Breast epithelium (tissue), 3 donors: ENCODE data around the gene NINJ2.

ENCODE experiments used
- CTCF ChIP-seq, 3 donors: fragments of 450-650 bp; IDR thresholded peaks; one replicate each; pipeline ENCODE4 v1.5.1; 2016 to 2017; ENCODE audit warnings: antibody characterized with exemption in 3 of 3, mild to moderate bottlenecking in 3 of 3, moderate library complexity in 3 of 3
- POLR2A ChIP-seq: fragments of 450-650 bp; IDR thresholded peaks from one replicate; pipeline ENCODE4 v1.6.1; 2016; ENCODE audit warnings: antibody characterized with exemption, mild to moderate bottlenecking, moderate library complexity
- POLR2AphosphoS5 ChIP-seq, 3 donors: sonication (generic); formaldehyde crosslinking; IDR thresholded peaks; one replicate each; pipeline ENCODE4 v1.6.1; 2017; ENCODE audit warnings: antibody characterized with exemption in 3 of 3

- no peak for TF ChIP-seq CTCF (IDR thresholded peaks at IDR 0.05)
- TF ChIP-seq POLR2A = no peak
- TF ChIP-seq POLR2AphosphoS5 (IDR thresholded peaks at IDR 0.05) = no peak
Observed at GRCh38 chr12:685388-685787, 22.1 kb upstream of the NINJ2 start.
